NCI-H2171 treated with DMSO at 0.1 percent for 48 hours (cell line): ENCODE measurements around the gene XYLT2.
"Not testable (repeated sequence)": the region's sequence is repeated elsewhere in the genome, so short reads cannot be mapped to it uniquely, and the experiment has no call there.

Experiments used
- DNase-seq: peaks from one replicate; lab custom pipeline; 2025; lab: John Stamatoyannopoulos, UW

The XYLT2 gene

GRCh38 chr17:50345432-50346312, at the start of gene XYLT2:
XYLT2 (plus strand) TSS chr17:50346126; CDS start chr17:50346141, 15 bp downstream.
- peak; percentile 80 for DNase-seq

GRCh38 chr17:50297407-50297865, 48.5 kb upstream of the XYLT2 start:
- peak; percentile 72 for DNase-seq

- no peak for DNase-seq
These were observed 47.9 kb upstream of the XYLT2 start for GRCh38 chr17:50298018-50298417.

GRCh38 chr17:50299776-50300175, 46.1 kb upstream of the XYLT2 start:
- no peak for DNase-seq

GRCh38 chr17:50300824-50301223, 45.1 kb upstream of the XYLT2 start:
- not testable (repeated sequence) for DNase-seq

- no peak for DNase-seq
These were observed 43.9 kb upstream of the XYLT2 start for GRCh38 chr17:50301891-50302584.

- DNase-seq, result no peak
These were observed 42.9 kb upstream of the XYLT2 start for GRCh38 chr17:50303051-50303450.

- DNase-seq, result peak; percentile 44
These were observed 42.3 kb upstream of the XYLT2 start for GRCh38 chr17:50303596-50303995.

- peak; percentile 86 for DNase-seq
These were observed 41.0 kb upstream of the XYLT2 start for GRCh38 chr17:50304781-50305404.

- DNase-seq, result no peak
These were observed 38.3 kb upstream of the XYLT2 start for GRCh38 chr17:50307654-50308053.

- DNase-seq, result no peak
These were observed 37.3 kb upstream of the XYLT2 start for GRCh38 chr17:50308666-50309065.

- DNase-seq, result no peak
These were observed 35.3 kb upstream of the XYLT2 start for GRCh38 chr17:50310455-50311111.

GRCh38 chr17:50311112-50311460, 34.8 kb upstream of the XYLT2 start:
- no peak for DNase-seq

- no peak for DNase-seq
These were observed 34.4 kb upstream of the XYLT2 start for GRCh38 chr17:50311483-50311882.

- no peak for DNase-seq
These were observed 33.6 kb upstream of the XYLT2 start for GRCh38 chr17:50312308-50312707.

- DNase-seq, result peak; percentile 54
These were observed 31.4 kb upstream of the XYLT2 start for GRCh38 chr17:50314456-50315011.

- peak; percentile 68 for DNase-seq
These were observed 29.8 kb upstream of the XYLT2 start for GRCh38 chr17:50316016-50316587.

GRCh38 chr17:50316660-50317059, 29.3 kb upstream of the XYLT2 start:
- not testable (repeated sequence) for DNase-seq

GRCh38 chr17:50317121-50317520, 28.8 kb upstream of the XYLT2 start:
- DNase-seq, result no peak

GRCh38 chr17:50318501-50319285, 27.2 kb upstream of the XYLT2 start:
- DNase-seq, result peak; percentile 87
